Mammary epithelial cell (primary cell): ENCODE measurements around the gene IGFBP7.

Experiments
- EZH2 ChIP-seq: IDR thresholded peaks from 2 replicates; pipeline ENCODE4 v1.6.1; 2012; ENCODE audit warnings: low read length, inconsistent platforms, borderline replicate concordance
- TF ChIP-seq, protein P1 (sequence below), 2 donors: IDR thresholded peaks in 1 of 2; conservative IDR thresholded peaks in 1 of 2; 2 replicates each; pipeline ENCODE4 v1.5.1; 2011 to 2012; ENCODE audit warnings: inconsistent platforms in 2 of 2, low read length in 2 of 2, mild to moderate bottlenecking in 2 of 2, control low read depth in 1 of 2, low read depth in 1 of 2; ENCODE audit not compliant: insufficient read depth in 1 of 2; ENCODE audit errors: extremely low read depth in 1 of 2

DNA sequence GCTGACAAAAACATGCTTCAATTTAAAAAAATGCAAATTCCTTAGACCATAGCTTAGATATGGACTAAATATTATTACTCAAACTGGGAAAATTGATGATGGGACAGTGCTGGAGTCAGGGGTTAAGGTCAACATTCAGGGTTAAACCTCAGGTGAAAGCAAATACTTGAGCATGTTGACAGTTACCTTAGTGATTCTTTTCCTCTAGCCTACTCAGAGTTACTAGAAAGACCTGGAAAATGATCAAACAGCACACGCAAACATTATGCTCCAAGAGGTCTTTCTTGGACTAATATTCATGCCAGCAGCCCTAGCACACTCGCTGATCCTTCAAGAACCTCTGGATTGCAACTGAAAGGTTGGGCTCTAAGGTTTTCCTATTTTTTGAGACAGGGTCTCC is 10.8 kb downstream of the IGFBP7 start:
- TF ChIP-seq, protein P1, sequence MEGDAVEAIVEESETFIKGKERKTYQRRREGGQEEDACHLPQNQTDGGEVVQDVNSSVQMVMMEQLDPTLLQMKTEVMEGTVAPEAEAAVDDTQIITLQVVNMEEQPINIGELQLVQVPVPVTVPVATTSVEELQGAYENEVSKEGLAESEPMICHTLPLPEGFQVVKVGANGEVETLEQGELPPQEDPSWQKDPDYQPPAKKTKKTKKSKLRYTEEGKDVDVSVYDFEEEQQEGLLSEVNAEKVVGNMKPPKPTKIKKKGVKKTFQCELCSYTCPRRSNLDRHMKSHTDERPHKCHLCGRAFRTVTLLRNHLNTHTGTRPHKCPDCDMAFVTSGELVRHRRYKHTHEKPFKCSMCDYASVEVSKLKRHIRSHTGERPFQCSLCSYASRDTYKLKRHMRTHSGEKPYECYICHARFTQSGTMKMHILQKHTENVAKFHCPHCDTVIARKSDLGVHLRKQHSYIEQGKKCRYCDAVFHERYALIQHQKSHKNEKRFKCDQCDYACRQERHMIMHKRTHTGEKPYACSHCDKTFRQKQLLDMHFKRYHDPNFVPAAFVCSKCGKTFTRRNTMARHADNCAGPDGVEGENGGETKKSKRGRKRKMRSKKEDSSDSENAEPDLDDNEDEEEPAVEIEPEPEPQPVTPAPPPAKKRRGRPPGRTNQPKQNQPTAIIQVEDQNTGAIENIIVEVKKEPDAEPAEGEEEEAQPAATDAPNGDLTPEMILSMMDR (conservative IDR thresholded peaks at IDR 0.05 in 1 of 2, IDR thresholded peaks at IDR 0.05 in 1 of 2; ENCODE audit: extremely low read depth in 1 of 2, insufficient read depth in 1 of 2, low read depth in 1 of 2, low read length in 2 of 2): no peak
- no peak for TF ChIP-seq EZH2
